ENCODE data around the gene EIF2B2.

The EIF2B2 gene

GRCh38 chr14:74965486-74966153 is 37.1 kb upstream of the EIF2B2 start:
- Histone ChIP-seq H3K27me3 (no peaks in the 10 kb centered on the region), H3K27ac (no peak overlapping the region), H3K4me3 (ENCODE audit: low read depth in 1 of 2, low read length in 1 of 2) (no peak overlapping the region), H3K9me3 (no peaks in the 10 kb centered on the region), H3K4me1 (ENCODE audit: control insufficient read depth in 1 of 2, insufficient read depth in 1 of 2, low read depth in 1 of 2, low read length in 1 of 2) (peaks cover 12 to 16% of the 10 kb centered on the region in 2 experiments), H3K36me3 (no peaks in the 10 kb centered on the region)
- no peak for TF ChIP-seq CTCF (IDR thresholded peaks at IDR 0.05)

GRCh38 chr14:74968811-74969210 is 33.9 kb upstream of the EIF2B2 start:
- Histone ChIP-seq H3K27ac (no peak overlapping the region), H3K4me3 (ENCODE audit: low read depth in 1 of 2, low read length in 1 of 2) (no peak overlapping the region), H3K9me3 (no peaks in the 10 kb centered on the region), H3K4me1 (ENCODE audit: control insufficient read depth in 1 of 2, insufficient read depth in 1 of 2, low read depth in 1 of 2, low read length in 1 of 2) (no peaks in the 10 kb centered on the region), H3K36me3 (no peaks in the 10 kb centered on the region), H3K27me3 (no peaks in the 10 kb centered on the region)
- no peak for TF ChIP-seq CTCF (IDR thresholded peaks at IDR 0.05)

GRCh38 chr14:74973003-74973653 is 29.6 kb upstream of the EIF2B2 start:
- no peaks in the 10 kb centered on the region for H3K27me3 ChIP-seq
- H3K36me3 ChIP-seq: no peaks in the 10 kb centered on the region
- no peak overlapping the region for H3K27ac ChIP-seq
- H3K4me3 ChIP-seq (ENCODE audit: low read depth in 1 of 2, low read length in 1 of 2): no peak overlapping the region
- no peak for TF ChIP-seq CTCF (IDR thresholded peaks at IDR 0.05)
- H3K4me1 ChIP-seq (ENCODE audit: control insufficient read depth in 1 of 2, insufficient read depth in 1 of 2, low read depth in 1 of 2, low read length in 1 of 2): no peaks in the 10 kb centered on the region
- H3K9me3 ChIP-seq: no peaks in the 10 kb centered on the region

- H3K4me3 ChIP-seq (ENCODE audit: low read depth in 1 of 2, low read length in 1 of 2): no peak overlapping the region
- no peaks in the 10 kb centered on the region for H3K9me3 ChIP-seq
- no peaks in the 10 kb centered on the region for H3K4me1 ChIP-seq (ENCODE audit: control insufficient read depth in 1 of 2, insufficient read depth in 1 of 2, low read depth in 1 of 2, low read length in 1 of 2)
- no peak overlapping the region for H3K27ac ChIP-seq
- no peaks in the 10 kb centered on the region for H3K27me3 ChIP-seq
- no peaks in the 10 kb centered on the region for H3K36me3 ChIP-seq
- TF ChIP-seq CTCF (IDR thresholded peaks at IDR 0.05): no peak
These were observed 28.8 kb upstream of the EIF2B2 start for GRCh38 chr14:74973905-74974363.

- Histone ChIP-seq H3K27ac (no peak overlapping the region), H3K27me3 (no peaks in the 10 kb centered on the region), H3K9me3 (no peaks in the 10 kb centered on the region), H3K4me1 (ENCODE audit: control insufficient read depth in 1 of 2, insufficient read depth in 1 of 2, low read depth in 1 of 2, low read length in 1 of 2) (no peaks in the 10 kb centered on the region), H3K4me3 (ENCODE audit: low read depth in 1 of 2, low read length in 1 of 2) (no peak overlapping the region), H3K36me3 (no peaks in the 10 kb centered on the region)
- TF ChIP-seq CTCF (IDR thresholded peaks at IDR 0.05): no peak
These were observed 28.2 kb upstream of the EIF2B2 start for GRCh38 chr14:74974364-74975058.
